Measurements from ENCODE around the gene GATA3.

Gene GATA3

GRCh38 chr10:8069627-8070026 is 15.1 kb downstream of the GATA3 start:
- no peak for DNase-seq (ENCODE audit: insufficient read length, low spot score)
- no peak for FAIRE-seq
- TF ChIP-seq CTCF (IDR thresholded peaks at IDR 0.05; ENCODE audit: insufficient read depth, missing control alignments), result no peak

GRCh38 chr10:8070440-8070839 is 16.0 kb downstream of the GATA3 start:
- DNase-seq (ENCODE audit: insufficient read length, low spot score) (no peak), FAIRE-seq (no peak)
- TF ChIP-seq CTCF (IDR thresholded peaks at IDR 0.05; ENCODE audit: insufficient read depth, missing control alignments), result no peak

GRCh38 chr10:8071006-8071405 is 16.5 kb downstream of the GATA3 start:
- no peak for FAIRE-seq

GRCh38 chr10:8071666-8072065 is 17.2 kb downstream of the GATA3 start:
- no peak for TF ChIP-seq CTCF (IDR thresholded peaks at IDR 0.05; ENCODE audit: insufficient read depth, missing control alignments)
- FAIRE-seq, result no peak
- no peak for DNase-seq (ENCODE audit: insufficient read length, low spot score)

More at GRCh38 chr10:8071006-8071405, 16.5 kb downstream of the GATA3 start:
- TF ChIP-seq CTCF (IDR thresholded peaks at IDR 0.05; ENCODE audit: insufficient read depth, missing control alignments), result no peak
- no peak for DNase-seq (ENCODE audit: insufficient read length, low spot score)

GRCh38 chr10:8072211-8072610 is 17.7 kb downstream of the GATA3 start:
- no peak for DNase-seq (ENCODE audit: insufficient read length, low spot score)
- no peak for TF ChIP-seq CTCF (IDR thresholded peaks at IDR 0.05; ENCODE audit: insufficient read depth, missing control alignments)
- FAIRE-seq, result no peak

GRCh38 chr10:8073691-8074416 is 19.4 kb downstream of the GATA3 start:
- DNase-seq (ENCODE audit: insufficient read length, low spot score) (no peak), FAIRE-seq (no peak)
- TF ChIP-seq CTCF (IDR thresholded peaks at IDR 0.05; ENCODE audit: insufficient read depth, missing control alignments), result no peak

- FAIRE-seq, result no peak
These were observed 20.4 kb downstream of the GATA3 start for GRCh38 chr10:8074881-8075280.

More at GRCh38 chr10:8074881-8075280, 20.4 kb downstream of the GATA3 start:
- TF ChIP-seq CTCF (IDR thresholded peaks at IDR 0.05; ENCODE audit: insufficient read depth, missing control alignments), result no peak
- no peak for DNase-seq (ENCODE audit: insufficient read length, low spot score)
